ENCODE data around the gene AP5Z1. TPM values are rescaled to one million over a fixed set of nuclear protein-coding genes. Genes with fewer than 3 reads are reported as not detected.

AP5Z1 gene, protein sequence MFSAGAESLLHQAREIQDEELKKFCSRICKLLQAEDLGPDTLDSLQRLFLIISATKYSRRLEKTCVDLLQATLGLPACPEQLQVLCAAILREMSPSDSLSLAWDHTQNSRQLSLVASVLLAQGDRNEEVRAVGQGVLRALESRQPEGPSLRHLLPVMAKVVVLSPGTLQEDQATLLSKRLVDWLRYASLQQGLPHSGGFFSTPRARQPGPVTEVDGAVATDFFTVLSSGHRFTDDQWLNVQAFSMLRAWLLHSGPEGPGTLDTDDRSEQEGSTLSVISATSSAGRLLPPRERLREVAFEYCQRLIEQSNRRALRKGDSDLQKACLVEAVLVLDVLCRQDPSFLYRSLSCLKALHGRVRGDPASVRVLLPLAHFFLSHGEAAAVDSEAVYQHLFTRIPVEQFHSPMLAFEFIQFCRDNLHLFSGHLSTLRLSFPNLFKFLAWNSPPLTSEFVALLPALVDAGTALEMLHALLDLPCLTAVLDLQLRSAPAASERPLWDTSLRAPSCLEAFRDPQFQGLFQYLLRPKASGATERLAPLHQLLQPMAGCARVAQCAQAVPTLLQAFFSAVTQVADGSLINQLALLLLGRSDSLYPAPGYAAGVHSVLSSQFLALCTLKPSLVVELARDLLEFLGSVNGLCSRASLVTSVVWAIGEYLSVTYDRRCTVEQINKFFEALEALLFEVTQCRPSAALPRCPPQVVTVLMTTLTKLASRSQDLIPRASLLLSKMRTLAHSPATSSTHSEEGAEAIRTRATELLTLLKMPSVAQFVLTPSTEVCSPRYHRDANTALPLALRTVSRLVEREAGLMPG
- total RNA-seq (2014; rRNA removed; shearing (Covaris generic)) = 44.5 and 48.7 TPM in 2 replicates
- 31.1 and 31.2 TPM in 2 replicates for polyA plus RNA-seq (2016; fragmentation: Nextera tagmentation; extraction: Ambion mirVana)

DNA sequence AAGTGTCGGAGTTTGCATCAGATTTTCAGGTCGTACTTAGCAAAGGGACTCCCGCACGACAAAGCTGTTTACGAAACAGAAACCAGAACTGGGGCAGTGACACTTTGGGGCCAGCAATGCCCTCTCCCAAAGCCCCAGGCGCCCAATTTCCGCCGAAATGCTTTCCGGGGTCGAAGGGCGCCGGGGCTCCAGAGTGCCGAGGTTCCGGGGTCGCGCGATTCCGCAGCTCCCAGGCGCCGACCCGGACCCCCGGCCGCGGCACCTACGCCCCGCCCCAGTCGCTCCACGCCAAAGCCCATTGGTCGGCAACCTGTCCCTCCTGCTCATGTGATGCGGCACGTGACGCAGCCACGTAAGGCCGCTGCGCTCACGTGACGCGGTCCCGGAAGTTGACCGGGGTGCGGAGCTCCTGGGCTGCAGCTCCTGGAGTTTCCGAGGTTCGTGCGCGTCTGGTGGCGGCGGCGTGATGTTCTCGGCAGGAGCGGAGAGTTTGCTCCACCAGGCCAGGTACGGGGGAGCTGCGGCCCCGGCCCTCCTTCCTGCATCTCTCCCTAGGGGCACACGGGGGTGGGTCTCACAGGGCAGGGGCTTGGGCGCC, at the start of gene AP5Z1:
TSS of gene AP5Z1 (plus strand) at position 374 of the 598 bp plus-strand sequence. CDS start at position 467, 93 bp downstream.
- H3F3A ChIP-seq (ENCODE audit: insufficient read depth) = peaks cover 18% of the 10 kb centered on the region
- peak within 1 kb of the TSS; percentile 70 for H2AFZ ChIP-seq
- TF ChIP-seq EZH2 (IDR thresholded peaks at IDR 0.05; ENCODE audit: insufficient read depth, poor library complexity, severe bottlenecking) = no peak
- TF ChIP-seq EZH2phosphoT487 (IDR thresholded peaks at IDR 0.05; ENCODE audit: insufficient read depth, low read depth) = no peak
- 1 to 2% methylated on average over 53 to 54 of the region's 55 CpGs for WGBS, 2 experiments (ENCODE audit: low coverage in 1 of 2, low lambda C conversion rate in 2 of 2, missing lambda C conversion rate in 2 of 2)
- H3K9me3 ChIP-seq (ENCODE audit: low read depth) = no peaks in the 10 kb centered on the region
- H3K79me2 ChIP-seq (ENCODE audit: insufficient read depth) = peaks cover 69% of the 10 kb centered on the region
- peak within 1 kb of the TSS; percentile 82 for H3K4me2 ChIP-seq (ENCODE audit: unreplicated experiment)
- no peaks in the 10 kb centered on the region for H3K9me2 ChIP-seq (ENCODE audit: insufficient read depth)
- peak; percentile 99 for DNase-seq
- H3K36me3 ChIP-seq (ENCODE audit: low read depth) = no peaks in the 10 kb centered on the region
- in situ Hi-C loops (cut with MboI) = no loop called here
- peaks cover 12% of the 10 kb centered on the region; the same call in 1 of the 2 replicates for H3K4me1 ChIP-seq (ENCODE audit: insufficient read depth)
- H3K27ac ChIP-seq = peak within 1 kb of the TSS; percentile 98
- H3K27me3 ChIP-seq (replicated peaks; ENCODE audit: insufficient read depth) = no peaks in the 10 kb centered on the region
- peak within 1 kb of the TSS; percentile 99 for H3K9ac ChIP-seq
- no peaks in the 10 kb centered on the region for H4K20me1 ChIP-seq (ENCODE audit: insufficient read depth)
- peak within 1 kb of the TSS; percentile 93 for H3K4me3 ChIP-seq

DNA sequence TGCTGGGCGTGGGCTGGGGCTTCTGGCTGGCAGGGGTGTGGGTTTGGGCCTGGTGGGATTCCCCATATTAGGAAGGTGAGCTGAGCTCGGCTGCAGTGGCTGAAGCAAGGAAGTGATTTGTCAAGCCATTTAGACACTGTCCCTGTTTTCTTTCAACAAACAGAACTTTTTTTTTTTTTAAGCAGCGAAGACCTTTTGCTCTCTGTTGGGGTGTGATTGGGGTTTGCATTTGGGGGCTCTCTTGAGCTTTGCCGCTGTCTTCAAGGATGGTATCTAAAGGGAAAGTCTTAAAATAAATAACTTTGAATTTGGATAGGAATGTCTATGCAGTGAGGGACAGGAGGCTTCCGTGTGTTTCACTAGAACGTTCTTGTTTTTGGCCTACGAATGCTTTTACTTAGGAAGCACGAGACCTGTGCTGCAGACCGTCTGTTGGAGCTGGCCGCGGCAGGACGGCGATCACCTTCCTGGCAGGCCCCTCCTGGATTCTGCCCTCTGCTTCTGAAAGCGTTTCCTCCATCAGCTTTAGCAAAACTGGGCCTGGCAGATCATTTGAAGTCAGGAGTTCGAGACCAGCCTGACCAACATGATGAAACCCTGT, 49.5 kb upstream of the AP5Z1 start:
- peak overlapping the region; percentile 72 for H3K4me3 ChIP-seq
- H3K27me3 ChIP-seq (replicated peaks; ENCODE audit: insufficient read depth) = no peaks in the 10 kb centered on the region
- in situ Hi-C loops (cut with MboI) = no loop called here
- peaks cover 19% of the 10 kb centered on the region for H3F3A ChIP-seq (ENCODE audit: insufficient read depth)
- peak overlapping the region; percentile 93 for H3K9ac ChIP-seq
- H4K20me1 ChIP-seq (ENCODE audit: insufficient read depth) = no peaks in the 10 kb centered on the region; the same call in 1 of the 2 replicates
- no peak for TF ChIP-seq EZH2phosphoT487 (IDR thresholded peaks at IDR 0.05; ENCODE audit: insufficient read depth, low read depth)
- no peak for TF ChIP-seq EZH2 (IDR thresholded peaks at IDR 0.05; ENCODE audit: insufficient read depth, poor library complexity, severe bottlenecking)
- H3K4me2 ChIP-seq (ENCODE audit: unreplicated experiment) = peak overlapping the region; percentile 96
- no peaks in the 10 kb centered on the region for H3K9me3 ChIP-seq (ENCODE audit: low read depth)
- no peaks in the 10 kb centered on the region; the same call in 1 of the 2 replicates for H3K36me3 ChIP-seq (ENCODE audit: low read depth)
- DNase-seq = peak; percentile 15
- peak overlapping the region; percentile 97 for H3K27ac ChIP-seq
- no peaks in the 10 kb centered on the region for H3K9me2 ChIP-seq (ENCODE audit: insufficient read depth)
- H3K4me1 ChIP-seq (ENCODE audit: insufficient read depth) = peaks cover 12% of the 10 kb centered on the region
- peaks cover 93% of the 10 kb centered on the region for H3K79me2 ChIP-seq (ENCODE audit: insufficient read depth)
- 0 out of 2 replicates have a peak overlapping the region, but pooled peaks have one; percentile 2 for H2AFZ ChIP-seq
- WGBS, 2 experiments (ENCODE audit: low coverage in 1 of 2, low lambda C conversion rate in 2 of 2, missing lambda C conversion rate in 2 of 2) = 59 to 62% methylated on average over 15 of the region's 15 CpGs

DNA sequence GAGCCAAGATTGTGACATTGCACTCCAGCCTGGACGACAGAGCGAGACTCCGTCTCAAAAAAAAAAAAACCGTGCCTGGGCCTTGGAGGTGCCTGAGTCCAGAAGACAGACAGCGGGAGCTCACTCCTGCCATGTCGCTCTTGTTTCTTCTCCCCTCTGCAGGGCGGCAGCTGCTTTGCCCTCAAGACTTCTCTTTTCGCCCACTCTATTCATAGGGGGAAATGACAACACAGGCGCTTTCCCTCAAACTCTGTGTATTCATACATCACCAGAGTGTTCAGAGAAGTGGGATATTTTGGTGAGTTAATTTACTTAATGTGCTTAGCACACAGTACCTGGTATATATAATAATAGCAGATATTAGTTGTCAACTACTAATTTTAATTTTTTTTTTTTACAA, 48.9 kb upstream of the AP5Z1 start:
- Histone ChIP-seq H3K27me3 (replicated peaks; ENCODE audit: insufficient read depth) (no peaks in the 10 kb centered on the region), H3K9me3 (ENCODE audit: low read depth) (no peaks in the 10 kb centered on the region), H3K9me2 (ENCODE audit: insufficient read depth) (no peaks in the 10 kb centered on the region), H3K9ac (peak overlapping the region; percentile 93; the same call in 1 of the 2 replicates), H3K4me3 (no peak overlapping the region), H2AFZ (no peak overlapping the region), H4K20me1 (ENCODE audit: insufficient read depth) (no peaks in the 10 kb centered on the region; the same call in 1 of the 2 replicates), H3K79me2 (ENCODE audit: insufficient read depth) (peaks cover 94% of the 10 kb centered on the region), H3K27ac (peak overlapping the region; percentile 97; the same call in 1 of the 2 replicates), H3K4me2 (ENCODE audit: unreplicated experiment) (no peak overlapping the region), H3F3A (ENCODE audit: insufficient read depth) (peaks cover 19% of the 10 kb centered on the region), H3K36me3 (ENCODE audit: low read depth) (no peaks in the 10 kb centered on the region; the same call in 1 of the 2 replicates), H3K4me1 (ENCODE audit: insufficient read depth) (peaks cover 12% of the 10 kb centered on the region)
- in situ Hi-C loops (cut with MboI) = no loop called here
- no peak for DNase-seq
- no peak for TF ChIP-seq EZH2phosphoT487 (IDR thresholded peaks at IDR 0.05; ENCODE audit: insufficient read depth, low read depth)
- no peak for TF ChIP-seq EZH2 (IDR thresholded peaks at IDR 0.05; ENCODE audit: insufficient read depth, poor library complexity, severe bottlenecking)
- 94 to 96% methylated on average over 8 to 9 of the region's 9 CpGs for WGBS, 2 experiments (ENCODE audit: low coverage in 1 of 2, low lambda C conversion rate in 2 of 2, missing lambda C conversion rate in 2 of 2)

All from GM23248 (cell line).